Caki2 (cell line): ENCODE data around the gene ANKS1A. TPM values are rescaled to one million over a fixed set of nuclear protein-coding genes. Genes with fewer than 3 reads are reported as not detected.

Experiments used
- DNase-seq: peaks from one replicate; pipeline ENCODE4 v3.0.0-alpha.2; 2015; ENCODE audit warnings: low read depth
- in situ Hi-C: cut with HindIII; loops from 2 replicates; pipeline ENCODE4 v1.10.0; 2016; ENCODE audit warnings: low sequenced_read_pairs, low pct_unique_long_range_greater_than_20kb, mixed read lengths
- total RNA-seq: library from RNA; depleted of rRNA; stranded (reverse); fragments of >200 nt; shearing (Covaris generic); gene quantifications from 2 replicates; pipeline ENCODE4 v1.2.3, GENCODE V29; 2014; ENCODE audit warnings: low replicate concordance

ANKS1A gene
- total RNA-seq, 1 experiment from 2014 or later: 15.2 TPM

- DNase-seq: no peak
- in situ Hi-C loops: no loop called here
Measured at GRCh38 chr6:35052694-35053565, 163.9 kb downstream of the ANKS1A start.

GRCh38 chr6:35053701-35054100, 164.6 kb downstream of the ANKS1A start:
- in situ Hi-C loops: no loop called here
- no peak for DNase-seq

- in situ Hi-C loops: no loop called here
- DNase-seq: no peak
Measured at GRCh38 chr6:35054106-35054742, 165.2 kb downstream of the ANKS1A start.

GRCh38 chr6:35054743-35055130, 165.7 kb downstream of the ANKS1A start:
- DNase-seq: no peak
- in situ Hi-C loops: no loop called here

GRCh38 chr6:35055891-35056290, 166.8 kb downstream of the ANKS1A start:
- in situ Hi-C loops: no loop called here
- DNase-seq: no peak

GRCh38 chr6:35056952-35057351, 167.9 kb downstream of the ANKS1A start:
- DNase-seq: no peak
- in situ Hi-C loops: no loop called here

GRCh38 chr6:35057449-35058357, 168.6 kb downstream of the ANKS1A start:
- DNase-seq: no peak
- in situ Hi-C loops: no loop called here

GRCh38 chr6:35058358-35058675, 169.3 kb downstream of the ANKS1A start:
- no peak for DNase-seq
- in situ Hi-C loops: no loop called here

GRCh38 chr6:35058865-35059522, 169.9 kb downstream of the ANKS1A start:
- in situ Hi-C loops: no loop called here
- no peak for DNase-seq

- in situ Hi-C loops: no loop called here
- no peak for DNase-seq
Measured at GRCh38 chr6:35059596-35060345, 170.7 kb downstream of the ANKS1A start.

- no peak for DNase-seq
- in situ Hi-C loops: no loop called here
Measured at GRCh38 chr6:35061102-35061615, 172.1 kb downstream of the ANKS1A start.

GRCh38 chr6:35061651-35062410, 172.8 kb downstream of the ANKS1A start:
- in situ Hi-C loops: no loop called here
- no peak for DNase-seq

GRCh38 chr6:35062676-35063574, 173.9 kb downstream of the ANKS1A start:
- no peak for DNase-seq
- in situ Hi-C loops: no loop called here

GRCh38 chr6:35063701-35064280, 174.7 kb downstream of the ANKS1A start:
- in situ Hi-C loops: no loop called here
- DNase-seq: no peak

GRCh38 chr6:35064290-35064689, 175.2 kb downstream of the ANKS1A start:
- in situ Hi-C loops: no loop called here
- no peak for DNase-seq
